OCI-LY3 (cell line): ENCODE results near the gene WFIKKN2.

Experiments
- CTCF ChIP-seq: fragments of 200-600, 300-600 bp; sonication (generic); IDR thresholded peaks from 2 replicates; pipeline ENCODE4 v1.5.1; 2014; ENCODE audit warnings: antibody characterized with exemption, low read length, low read depth
- EZH2phosphoT487 ChIP-seq: fragments of 200-600 bp; shearing (Covaris generic); IDR thresholded peaks from 2 replicates; pipeline ENCODE4 v1.6.1; 2018; ENCODE audit warnings: antibody characterized with exemption, mixed run types, low read depth

DNA sequence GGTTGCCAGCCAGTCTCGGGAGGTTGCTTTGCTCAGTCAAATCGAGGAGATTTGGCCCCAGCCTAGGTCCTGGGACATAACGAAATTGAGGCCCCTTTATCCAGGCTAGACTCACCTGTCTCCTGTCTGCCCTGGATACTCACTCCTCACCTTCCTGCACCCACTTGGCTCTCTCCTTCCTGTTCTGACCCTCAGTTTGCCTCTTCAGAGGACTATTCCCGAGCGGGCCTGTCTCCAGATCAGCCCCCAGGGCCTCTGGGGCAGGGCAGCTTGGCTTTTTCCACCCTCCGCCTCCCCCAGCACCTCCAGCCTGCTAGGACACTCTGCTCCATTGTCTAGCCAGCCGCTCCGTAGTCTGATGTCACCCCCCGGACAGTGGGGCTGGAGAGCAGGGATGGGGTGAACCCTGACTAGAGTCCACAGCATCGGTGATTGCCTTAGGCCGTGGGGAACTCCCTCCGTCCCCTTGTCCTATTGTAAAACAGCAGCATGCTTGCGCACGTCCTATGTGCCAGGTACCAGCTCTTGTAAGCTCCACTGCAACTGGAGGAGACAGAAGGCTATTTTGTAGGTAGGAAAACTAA is 8.8 kb downstream of the WFIKKN2 start:
- no peak for TF ChIP-seq CTCF
- no peak for TF ChIP-seq EZH2phosphoT487
